GM23338 (cell line): Measurements from ENCODE around the gene FLYWCH1. TPM values are rescaled to one million over a fixed set of nuclear protein-coding genes. Genes with fewer than 3 reads are reported as not detected.

ENCODE experiments used
- ATAC-seq: fragments of 200-7000 bp; cut with Tn5 transposase; 3 replicates; pipeline ENCODE4 v1.9.1; 2020
- DNase-seq: peaks from one replicate; pipeline ENCODE4 v3.0.0-alpha.2; 2015; ENCODE audit warnings: low spot score
- H2AFZ ChIP-seq: fragments of 200-600 bp; sonication (generic); 2 replicates; pipeline ENCODE4 v1.8.0; 2016; ENCODE audit warnings: antibody characterized with exemption, mild to moderate bottlenecking, moderate library complexity
- H3F3A ChIP-seq: fragments of 200-600 bp; sonication (generic); replicated peaks from 2 replicates; pipeline ENCODE4 v1.8.0; 2017; ENCODE audit warnings: antibody characterized with exemption, mixed run types, low read depth
- H3K27ac ChIP-seq: fragments of 200-600 bp; sonication (generic); 2 replicates; pipeline ENCODE4 v1.6.1; 2016; ENCODE audit warnings: low read depth
- H3K27me3 ChIP-seq: fragments of 200-600 bp; sonication (generic); 2 replicates; pipeline ENCODE4 v1.8.0; 2016; ENCODE audit warnings: mild to moderate bottlenecking, mixed run types, moderate library complexity; ENCODE audit not compliant: insufficient read depth
- H3K36me3 ChIP-seq: fragments of 200-600 bp; sonication (generic); 2 replicates; pipeline ENCODE4 v1.8.0; 2016; ENCODE audit warnings: mild to moderate bottlenecking; ENCODE audit not compliant: insufficient read depth
- H3K4me1 ChIP-seq: fragments of 200-600 bp; sonication (generic); 2 replicates; pipeline ENCODE4 v1.8.0; 2016; ENCODE audit warnings: mild to moderate bottlenecking, moderate library complexity; ENCODE audit not compliant: insufficient read depth
- H3K4me2 ChIP-seq: fragments of 200-600 bp; sonication (generic); 2 replicates; pipeline ENCODE4 v1.7.1; 2017; ENCODE audit warnings: mixed run types
- H3K4me3 ChIP-seq: fragments of 200-600 bp; sonication (generic); 2 replicates; pipeline ENCODE4 v1.6.1; 2016; ENCODE audit warnings: mixed run types
- H3K79me2 ChIP-seq: fragments of 200-600 bp; sonication (generic); replicated peaks from 2 replicates; pipeline ENCODE4 v1.8.0; 2017; ENCODE audit warnings: mild to moderate bottlenecking; ENCODE audit not compliant: insufficient read depth
- H3K9me2 ChIP-seq: fragments of 200-600 bp; sonication (generic); 2 replicates; pipeline ENCODE4 v1.8.0; 2017; ENCODE audit not compliant: insufficient read depth
- H4K20me1 ChIP-seq: fragments of 200-600 bp; sonication (generic); replicated peaks from 2 replicates; pipeline ENCODE4 v1.8.0; 2017; ENCODE audit warnings: mild to moderate bottlenecking; ENCODE audit not compliant: insufficient read depth
- H3K27ac Mint-ChIP-seq: 2 replicates; pipeline ENCODE4 v1.8.0; 2020; ENCODE audit warnings: inconsistent platforms, mild to moderate bottlenecking, moderate library complexity, mixed read lengths
- H3K27me3 Mint-ChIP-seq: 3 replicates; pipeline ENCODE4 v1.8.0; 2022; ENCODE audit warnings: low read depth, mild to moderate bottlenecking, moderate library complexity, mixed read lengths, inconsistent platforms; ENCODE audit not compliant: insufficient read depth, poor library complexity
- H3K36me3 Mint-ChIP-seq: 3 replicates; pipeline ENCODE4 v1.8.0; 2021; ENCODE audit warnings: low read depth, mild to moderate bottlenecking, inconsistent platforms, moderate library complexity, mixed read lengths
- H3K4me1 Mint-ChIP-seq: 3 replicates; pipeline ENCODE4 v1.8.0; 2020; ENCODE audit warnings: mild to moderate bottlenecking, inconsistent platforms, mixed read lengths
- H3K4me3 Mint-ChIP-seq: 3 replicates; pipeline ENCODE4 v1.8.0; 2021; ENCODE audit warnings: moderate library complexity, mild to moderate bottlenecking, inconsistent platforms, mixed read lengths
- H3K9me3 Mint-ChIP-seq: 3 replicates; pipeline ENCODE4 v1.8.0; 2020; ENCODE audit warnings: moderate library complexity, mild to moderate bottlenecking, inconsistent platforms, mixed read lengths
- CTCF ChIP-seq, 2 experiments: fragments of 200-600 bp in 1 of 2; sonication (generic) in 1 of 2; conservative IDR thresholded peaks; 2 replicates each; pipeline versions ENCODE4 v1.5.1 to v1.6.1; 2016 to 2017; ENCODE audit warnings: antibody characterized with exemption in 2 of 2, low read depth in 2 of 2, mild to moderate bottlenecking in 2 of 2, moderate library complexity in 1 of 2
- EZH2 ChIP-seq: fragments of 200-600 bp; sonication (generic); IDR thresholded peaks from one replicate; pipeline ENCODE4 v1.8.0; 2017; ENCODE audit warnings: antibody characterized with exemption, mild to moderate bottlenecking, low read depth; ENCODE audit not compliant: unreplicated experiment
- EZH2phosphoT487 ChIP-seq: fragments of 200-600 bp; sonication (generic); IDR thresholded peaks from one replicate; pipeline ENCODE4 v1.8.1; 2018; ENCODE audit warnings: antibody characterized with exemption; ENCODE audit not compliant: unreplicated experiment
- JUNB ChIP-seq: IDR thresholded peaks from one replicate; pipeline ENCODE4 v1.6.1; 2016; ENCODE audit warnings: antibody characterized with exemption; ENCODE audit not compliant: unreplicated experiment
- POLR2AphosphoS5 ChIP-seq: IDR thresholded peaks from 2 replicates; pipeline ENCODE4 v1.6.1; 2016; ENCODE audit warnings: antibody characterized with exemption, low read depth
- REST ChIP-seq: IDR thresholded peaks from one replicate; pipeline ENCODE4 v1.6.1; 2018; ENCODE audit warnings: antibody characterized with exemption; ENCODE audit not compliant: unreplicated experiment
- STAT1 ChIP-seq: IDR thresholded peaks from one replicate; pipeline ENCODE4 v1.6.1; 2016; ENCODE audit warnings: antibody characterized with exemption; ENCODE audit not compliant: unreplicated experiment
- ZNF331 ChIP-seq: fragments of 250-450 bp; sonication (Bioruptor Pico); IDR thresholded peaks from 2 replicates; pipeline ENCODE4 v1.5.0; 2020; ENCODE audit warnings: low read depth, mild to moderate bottlenecking, moderate library complexity
- ZNF462 ChIP-seq: fragments of 250-450 bp; sonication (Bioruptor Pico); IDR thresholded peaks from 2 replicates; pipeline ENCODE4 v1.5.0; 2020; ENCODE audit warnings: mild to moderate bottlenecking, moderate library complexity
- polyA plus RNA-seq: library from polyadenylated mRNA; unstranded; fragments of >200 nt; fragmentation: Nextera tagmentation; extraction: Ambion mirVana; gene quantifications from 2 replicates; pipeline ENCODE4 v1.2.1, GENCODE V29; 2016
- total RNA-seq: library from RNA; depleted of rRNA; stranded (reverse); fragments of >200 nt; shearing (Covaris generic); gene quantifications from 2 replicates; pipeline ENCODE4 v1.2.3, GENCODE V29; 2014

The FLYWCH1 gene
- total and polyA plus RNA-seq, 2 experiments from 2014 or later, result 6.0 to 29.3 TPM

- Mint-ChIP-seq H3K9me3 (peaks cover 2% of the 10 kb centered on the region; the same call in 2 of the 3 replicates), H3K27me3 (peaks cover 17% of the 10 kb centered on the region), H3K4me1 (peaks cover 22% of the 10 kb centered on the region), H3K36me3 (peaks cover 9% of the 10 kb centered on the region), H3K4me3 (peak overlapping the region; percentile 85; the same call in 2 of the 3 replicates), H3K27ac (peak overlapping the region; percentile 84; the same call in 1 of the 2 replicates)
- H2AFZ ChIP-seq, result no peak overlapping the region
- peak overlapping the region; percentile 96 for H3K27ac ChIP-seq
- peaks cover 14% of the 10 kb centered on the region for H3K79me2 ChIP-seq
- ATAC-seq, result no peak
- no peak for TF ChIP-seq EZH2phosphoT487
- H3F3A ChIP-seq, result peaks cover 19% of the 10 kb centered on the region
- H4K20me1 ChIP-seq, result peaks cover 6% of the 10 kb centered on the region; the same call in 1 of the 2 replicates
- H3K4me1 ChIP-seq, result peaks cover 22% of the 10 kb centered on the region
- H3K4me2 ChIP-seq, result peak overlapping the region; percentile 92
- H3K36me3 ChIP-seq, result 0 out of 2 replicates have a peak, but pooled peaks cover 3% of the 10 kb centered on the region
- no peaks in the 10 kb centered on the region for H3K9me2 ChIP-seq
- H3K4me3 ChIP-seq, result peak overlapping the region; percentile 86; the same call in 1 of the 2 replicates
- DNase-seq, result no peak
- no peaks in the 10 kb centered on the region for H3K27me3 ChIP-seq
Observed at GRCh38 chr16:2982402-2982801, 70.7 kb downstream of the FLYWCH1 start.

GRCh38 chr16:2983706-2984136 is 72.0 kb downstream of the FLYWCH1 start:
- no peak for TF ChIP-seq JUNB
- no peak for TF ChIP-seq ZNF462
- no peak for TF ChIP-seq EZH2
- peak; percentile 77 to 86 for TF ChIP-seq CTCF (conservative IDR thresholded peaks at IDR 0.05; ENCODE audit: low read depth in 2 of 2)
- no peak for TF ChIP-seq REST
- no peak for TF ChIP-seq ZNF331 (CRISPR knock-in tag)
- no peak for TF ChIP-seq STAT1
- TF ChIP-seq POLR2AphosphoS5, result 0 out of 2 replicates have a peak, but pooled peaks have one; percentile 26
- TF ChIP-seq EZH2phosphoT487, result no peak
- Mint-ChIP-seq H3K4me1 (peaks cover 28% of the 10 kb centered on the region), H3K4me3 (no peak overlapping the region), H3K27ac (no peak overlapping the region), H3K36me3 (peaks cover 3% of the 10 kb centered on the region; the same call in 1 of the 3 replicates), H3K9me3 (peaks cover 2% of the 10 kb centered on the region; the same call in 2 of the 3 replicates), H3K27me3 (peaks cover 12% of the 10 kb centered on the region)
- peaks cover 22% of the 10 kb centered on the region for H3K4me1 ChIP-seq
- no peaks in the 10 kb centered on the region for H4K20me1 ChIP-seq
- no peaks in the 10 kb centered on the region for H3K27me3 ChIP-seq
- H3K36me3 ChIP-seq, result no peaks in the 10 kb centered on the region
- H3K4me3 ChIP-seq, result no peak overlapping the region; the same call in 1 of the 2 replicates
- ATAC-seq (peak; percentile 20), DNase-seq (peak; percentile 89)
- H3K4me2 ChIP-seq, result no peak overlapping the region
- peak overlapping the region; percentile 95 for H2AFZ ChIP-seq
- H3K27ac ChIP-seq, result no peak overlapping the region
- peaks cover 13% of the 10 kb centered on the region for H3K79me2 ChIP-seq
- no peaks in the 10 kb centered on the region for H3K9me2 ChIP-seq
- H3F3A ChIP-seq, result peaks cover 19% of the 10 kb centered on the region
